PFSK-1 (cell line): Measurements from ENCODE around the gene CABP5.

ENCODE experiments used
- FOXP2 ChIP-seq: optimal IDR thresholded peaks from 2 replicates; pipeline ENCODE3; 2011; ENCODE audit warnings: borderline replicate concordance, control low read depth, inconsistent platforms; ENCODE audit not compliant: insufficient read depth; ENCODE audit errors: extremely low read length, extremely low read depth
- POLR2AphosphoS5 ChIP-seq: IDR thresholded peaks from 2 replicates; pipeline ENCODE4 v1.6.1; 2012; ENCODE audit warnings: low read depth, mild to moderate bottlenecking, control low read depth, low read length, moderate library complexity
- SIN3A ChIP-seq: IDR thresholded peaks from 2 replicates; pipeline ENCODE4 v1.6.1; 2012; ENCODE audit warnings: mild to moderate bottlenecking, low read length, moderate library complexity, borderline replicate concordance; ENCODE audit not compliant: insufficient read depth
- TAF1 ChIP-seq: IDR thresholded peaks from 2 replicates; pipeline ENCODE4 v1.6.1; 2012; ENCODE audit warnings: low read length, control low read depth, borderline replicate concordance; ENCODE audit not compliant: insufficient read depth
- TF ChIP-seq, protein P1 (sequence below), 2 experiments: IDR thresholded peaks; 2 replicates each; pipeline versions ENCODE4 v1.6.1 to v1.8.0; 2011 to 2012; ENCODE audit warnings: low read depth in 2 of 2, low read length in 2 of 2, control low read depth in 1 of 2, inconsistent platforms in 1 of 2, mild to moderate bottlenecking in 1 of 2, moderate library complexity in 1 of 2; ENCODE audit not compliant: insufficient read depth in 1 of 2

DNA sequence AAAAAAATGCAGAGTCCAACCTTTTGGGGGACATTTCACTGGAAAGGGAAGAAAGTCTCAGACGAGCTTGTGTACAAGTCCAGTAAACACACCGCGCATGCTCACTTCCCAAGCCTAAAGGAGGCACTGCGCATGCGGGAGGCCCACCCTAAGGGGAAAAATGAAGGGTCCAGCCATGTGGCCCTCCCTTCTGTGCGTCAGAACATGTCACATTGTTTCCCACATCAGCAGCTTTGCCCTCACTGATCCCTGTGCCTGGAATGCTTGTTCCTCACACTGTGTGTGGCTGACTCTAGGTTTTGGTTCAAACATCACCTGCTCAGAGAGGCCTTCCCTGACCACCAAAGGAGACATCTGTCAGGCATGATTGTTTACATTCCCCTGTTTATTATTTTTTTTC lies 45.1 kb downstream of the CABP5 start:
- no peak for TF ChIP-seq SIN3A
- TF ChIP-seq, protein P1, sequence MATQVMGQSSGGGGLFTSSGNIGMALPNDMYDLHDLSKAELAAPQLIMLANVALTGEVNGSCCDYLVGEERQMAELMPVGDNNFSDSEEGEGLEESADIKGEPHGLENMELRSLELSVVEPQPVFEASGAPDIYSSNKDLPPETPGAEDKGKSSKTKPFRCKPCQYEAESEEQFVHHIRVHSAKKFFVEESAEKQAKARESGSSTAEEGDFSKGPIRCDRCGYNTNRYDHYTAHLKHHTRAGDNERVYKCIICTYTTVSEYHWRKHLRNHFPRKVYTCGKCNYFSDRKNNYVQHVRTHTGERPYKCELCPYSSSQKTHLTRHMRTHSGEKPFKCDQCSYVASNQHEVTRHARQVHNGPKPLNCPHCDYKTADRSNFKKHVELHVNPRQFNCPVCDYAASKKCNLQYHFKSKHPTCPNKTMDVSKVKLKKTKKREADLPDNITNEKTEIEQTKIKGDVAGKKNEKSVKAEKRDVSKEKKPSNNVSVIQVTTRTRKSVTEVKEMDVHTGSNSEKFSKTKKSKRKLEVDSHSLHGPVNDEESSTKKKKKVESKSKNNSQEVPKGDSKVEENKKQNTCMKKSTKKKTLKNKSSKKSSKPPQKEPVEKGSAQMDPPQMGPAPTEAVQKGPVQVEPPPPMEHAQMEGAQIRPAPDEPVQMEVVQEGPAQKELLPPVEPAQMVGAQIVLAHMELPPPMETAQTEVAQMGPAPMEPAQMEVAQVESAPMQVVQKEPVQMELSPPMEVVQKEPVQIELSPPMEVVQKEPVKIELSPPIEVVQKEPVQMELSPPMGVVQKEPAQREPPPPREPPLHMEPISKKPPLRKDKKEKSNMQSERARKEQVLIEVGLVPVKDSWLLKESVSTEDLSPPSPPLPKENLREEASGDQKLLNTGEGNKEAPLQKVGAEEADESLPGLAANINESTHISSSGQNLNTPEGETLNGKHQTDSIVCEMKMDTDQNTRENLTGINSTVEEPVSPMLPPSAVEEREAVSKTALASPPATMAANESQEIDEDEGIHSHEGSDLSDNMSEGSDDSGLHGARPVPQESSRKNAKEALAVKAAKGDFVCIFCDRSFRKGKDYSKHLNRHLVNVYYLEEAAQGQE (IDR thresholded peaks at IDR 0.05; ENCODE audit: insufficient read depth in 1 of 2, low read depth in 2 of 2, low read length in 2 of 2), result no peak
- no peak for TF ChIP-seq POLR2AphosphoS5
- TF ChIP-seq TAF1, result no peak
- TF ChIP-seq FOXP2, result no peak
